GM12873 (cell line): Measurements from ENCODE around the gene ROBO4.

ENCODE experiments used
- TF ChIP-seq, protein P1 (sequence below): IDR thresholded peaks from 2 replicates; pipeline ENCODE4 v1.5.1; 2012; ENCODE audit warnings: low read depth, mild to moderate bottlenecking, moderate library complexity, low read length, control low read depth; ENCODE audit not compliant: insufficient read depth; ENCODE audit errors: missing control alignments

The ROBO4 gene

GRCh38 chr11:124898263-124898680 is 607 bp upstream of the ROBO4 start:
- TF ChIP-seq, protein P1, sequence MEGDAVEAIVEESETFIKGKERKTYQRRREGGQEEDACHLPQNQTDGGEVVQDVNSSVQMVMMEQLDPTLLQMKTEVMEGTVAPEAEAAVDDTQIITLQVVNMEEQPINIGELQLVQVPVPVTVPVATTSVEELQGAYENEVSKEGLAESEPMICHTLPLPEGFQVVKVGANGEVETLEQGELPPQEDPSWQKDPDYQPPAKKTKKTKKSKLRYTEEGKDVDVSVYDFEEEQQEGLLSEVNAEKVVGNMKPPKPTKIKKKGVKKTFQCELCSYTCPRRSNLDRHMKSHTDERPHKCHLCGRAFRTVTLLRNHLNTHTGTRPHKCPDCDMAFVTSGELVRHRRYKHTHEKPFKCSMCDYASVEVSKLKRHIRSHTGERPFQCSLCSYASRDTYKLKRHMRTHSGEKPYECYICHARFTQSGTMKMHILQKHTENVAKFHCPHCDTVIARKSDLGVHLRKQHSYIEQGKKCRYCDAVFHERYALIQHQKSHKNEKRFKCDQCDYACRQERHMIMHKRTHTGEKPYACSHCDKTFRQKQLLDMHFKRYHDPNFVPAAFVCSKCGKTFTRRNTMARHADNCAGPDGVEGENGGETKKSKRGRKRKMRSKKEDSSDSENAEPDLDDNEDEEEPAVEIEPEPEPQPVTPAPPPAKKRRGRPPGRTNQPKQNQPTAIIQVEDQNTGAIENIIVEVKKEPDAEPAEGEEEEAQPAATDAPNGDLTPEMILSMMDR = no peak

DNA sequence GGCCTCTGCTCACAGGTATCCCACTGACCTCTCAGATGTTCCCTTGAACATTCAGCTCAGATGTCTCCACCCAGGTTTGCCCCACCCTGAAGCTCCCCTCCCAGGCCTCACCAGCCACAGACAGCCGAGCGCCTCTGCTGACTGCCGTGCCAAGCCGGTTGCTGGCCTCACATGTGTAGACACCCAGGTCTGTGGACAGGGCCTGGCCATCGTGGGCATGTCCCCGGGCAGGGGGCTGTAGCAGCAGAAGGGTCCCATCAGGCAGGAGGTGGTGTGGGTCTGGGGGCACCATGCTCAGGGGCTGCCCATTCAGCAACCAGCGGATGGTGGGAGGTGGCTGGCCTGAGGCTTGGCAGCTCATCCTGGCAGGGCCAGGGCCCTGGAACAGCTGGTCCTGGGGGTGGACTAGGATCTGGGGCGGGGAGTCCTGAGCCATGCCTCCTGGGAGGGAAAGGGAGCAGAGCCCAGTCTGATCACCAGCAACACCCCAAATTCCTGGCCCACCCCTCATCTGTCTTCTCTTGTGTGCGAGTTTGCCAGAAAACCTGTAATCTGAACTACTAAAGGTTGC is 759 bp downstream of the ROBO4 start:
- TF ChIP-seq, protein P1 = no peak

GRCh38 chr11:124896071-124896750 is 1.5 kb downstream of the ROBO4 start:
- TF ChIP-seq, protein P1 = no peak

- TF ChIP-seq, protein P1 = no peak
These were observed 2.1 kb downstream of the ROBO4 start for GRCh38 chr11:124895471-124895971.

DNA sequence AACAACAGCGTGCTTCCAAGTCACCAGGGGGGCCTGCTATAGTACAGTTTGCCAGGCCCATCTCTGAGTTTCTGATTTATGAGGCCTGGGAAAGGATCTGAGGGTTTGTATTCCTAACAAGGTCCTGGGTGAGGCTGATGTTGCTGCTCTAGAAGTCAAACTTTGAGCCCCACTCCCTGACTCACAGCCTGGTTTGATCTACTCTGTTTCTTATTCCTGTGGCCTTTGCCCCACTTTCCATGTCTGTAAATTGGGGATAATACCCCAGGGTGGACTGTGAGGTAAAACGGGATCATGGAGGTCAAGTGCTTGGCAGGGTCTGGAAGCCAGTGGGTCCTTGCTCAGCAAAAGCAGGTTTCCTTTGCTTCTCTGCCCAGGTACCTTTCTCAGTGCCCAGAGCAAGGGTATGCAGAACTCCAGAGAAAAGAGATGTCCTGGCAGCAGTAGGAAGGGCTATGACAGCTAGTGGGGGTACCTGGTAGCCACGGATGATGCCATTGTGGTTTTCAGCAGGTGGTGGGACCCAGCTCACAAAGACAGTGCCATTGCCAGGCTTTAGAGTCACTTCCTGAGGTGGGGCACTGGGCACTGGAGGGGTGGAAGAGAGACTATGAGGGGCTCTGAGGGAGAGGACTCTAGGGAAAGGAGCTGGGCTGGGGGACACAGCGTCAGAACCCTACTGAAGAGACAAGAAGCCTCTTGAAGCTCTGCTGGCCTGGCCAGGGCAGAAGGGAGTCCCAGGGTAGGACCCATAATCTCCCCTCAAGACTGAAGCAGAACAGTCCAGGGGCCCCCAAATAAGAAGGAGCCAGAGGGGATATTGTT is 2.8 kb downstream of the ROBO4 start:
- TF ChIP-seq, protein P1 = no peak

DNA sequence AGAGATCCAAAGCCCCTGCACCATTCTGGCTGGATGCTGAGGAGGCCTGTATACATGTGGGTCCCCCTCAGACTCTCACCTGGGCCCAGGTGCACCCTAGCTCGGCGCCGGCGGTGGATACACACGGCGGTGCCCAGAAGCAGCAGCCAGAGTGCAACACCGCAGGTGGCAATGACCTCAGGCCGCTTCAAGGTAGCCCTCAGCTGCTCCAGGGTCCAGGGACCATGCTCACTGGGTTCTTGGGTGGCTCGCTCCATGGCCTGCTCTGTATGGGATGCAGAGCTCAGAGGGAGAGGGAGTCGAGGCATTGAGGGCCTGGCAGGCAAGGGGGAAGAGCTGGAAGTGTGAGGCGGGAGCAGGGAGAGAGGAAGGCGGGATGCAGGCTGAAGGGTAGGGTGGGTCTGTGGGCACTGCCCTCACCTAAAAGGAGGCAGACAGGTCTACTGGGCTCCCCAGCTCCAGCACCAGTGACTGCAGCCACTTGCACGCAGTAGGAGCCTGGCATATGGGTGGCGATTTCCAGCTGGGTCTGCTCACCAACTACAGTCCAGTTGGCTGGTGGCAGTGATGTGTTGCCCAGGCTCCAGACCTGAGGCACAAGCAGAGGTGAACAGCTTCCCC is 3.8 kb downstream of the ROBO4 start:
- TF ChIP-seq, protein P1 = no peak

- TF ChIP-seq, protein P1 = no peak
These were observed 4.8 kb downstream of the ROBO4 start for GRCh38 chr11:124892750-124893454.
